Measurements from ENCODE around the gene SH3RF3. TPM values are rescaled to one million over a fixed set of nuclear protein-coding genes. Genes with fewer than 3 reads are reported as not detected.
A peak's percentile ranks its signal among the peaks of the same experiment; 100 is the strongest.

The SH3RF3 gene
- total RNA-seq, 3 donors from 2014 or later = 3.2 to 5.6 (median 4.6) TPM

- no peak overlapping the region for H3K27ac ChIP-seq
- no peaks in the 10 kb centered on the region for H3K9me3 ChIP-seq
- TF ChIP-seq, protein P1, sequence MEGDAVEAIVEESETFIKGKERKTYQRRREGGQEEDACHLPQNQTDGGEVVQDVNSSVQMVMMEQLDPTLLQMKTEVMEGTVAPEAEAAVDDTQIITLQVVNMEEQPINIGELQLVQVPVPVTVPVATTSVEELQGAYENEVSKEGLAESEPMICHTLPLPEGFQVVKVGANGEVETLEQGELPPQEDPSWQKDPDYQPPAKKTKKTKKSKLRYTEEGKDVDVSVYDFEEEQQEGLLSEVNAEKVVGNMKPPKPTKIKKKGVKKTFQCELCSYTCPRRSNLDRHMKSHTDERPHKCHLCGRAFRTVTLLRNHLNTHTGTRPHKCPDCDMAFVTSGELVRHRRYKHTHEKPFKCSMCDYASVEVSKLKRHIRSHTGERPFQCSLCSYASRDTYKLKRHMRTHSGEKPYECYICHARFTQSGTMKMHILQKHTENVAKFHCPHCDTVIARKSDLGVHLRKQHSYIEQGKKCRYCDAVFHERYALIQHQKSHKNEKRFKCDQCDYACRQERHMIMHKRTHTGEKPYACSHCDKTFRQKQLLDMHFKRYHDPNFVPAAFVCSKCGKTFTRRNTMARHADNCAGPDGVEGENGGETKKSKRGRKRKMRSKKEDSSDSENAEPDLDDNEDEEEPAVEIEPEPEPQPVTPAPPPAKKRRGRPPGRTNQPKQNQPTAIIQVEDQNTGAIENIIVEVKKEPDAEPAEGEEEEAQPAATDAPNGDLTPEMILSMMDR (IDR thresholded peaks at IDR 0.05) = no peak
- TF ChIP-seq POLR2AphosphoS5 (IDR thresholded peaks at IDR 0.05) (no peak), POLR2A (IDR thresholded peaks at IDR 0.05) (no peak)
- H3K4me3 ChIP-seq = no peak overlapping the region
- no peaks in the 10 kb centered on the region for H3K27me3 ChIP-seq
- no peaks in the 10 kb centered on the region for H3K36me3 ChIP-seq
- no peaks in the 10 kb centered on the region for H3K4me1 ChIP-seq
- intact Hi-C loops (cut with DNase I; ENCODE audit: low total_unique reads) = no loop called here
- DNase-seq (ENCODE audit: low spot score in 2 of 2) = peak in 1 of 2 donors; percentile 12
Measured at GRCh38 chr2:109270505-109271312, 141.7 kb downstream of the SH3RF3 start.

DNA sequence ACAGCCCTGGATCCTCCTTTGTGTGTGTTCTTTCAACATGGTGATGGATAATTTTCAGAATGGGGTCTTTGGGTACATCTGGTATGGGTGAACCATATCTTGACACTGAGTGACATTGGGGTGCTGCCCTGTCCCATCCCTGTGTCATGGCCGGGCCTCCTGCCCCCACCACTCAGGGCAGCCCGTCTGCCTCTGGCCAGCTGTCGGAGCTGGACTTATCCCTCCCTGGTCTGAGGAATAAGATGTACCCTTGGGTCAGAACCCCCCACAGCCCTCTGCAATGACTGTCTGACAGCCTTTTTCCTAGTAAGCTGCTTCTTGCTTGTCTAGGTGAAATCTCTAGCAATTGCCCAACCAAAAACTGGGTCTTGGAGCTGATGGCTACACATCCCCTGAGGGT, 142.9 kb downstream of the SH3RF3 start:
- Histone ChIP-seq H3K9me3 (no peaks in the 10 kb centered on the region), H3K27ac (no peak overlapping the region), H3K27me3 (no peaks in the 10 kb centered on the region), H3K4me1 (no peaks in the 10 kb centered on the region), H3K4me3 (no peak overlapping the region), H3K36me3 (no peaks in the 10 kb centered on the region)
- DNase-seq (ENCODE audit: low spot score in 2 of 2) = peak in 1 of 2 donors; percentile 43
- no peak for TF ChIP-seq POLR2AphosphoS5 (IDR thresholded peaks at IDR 0.05)
- intact Hi-C loops (cut with DNase I; ENCODE audit: low total_unique reads) = no loop called here

DNA sequence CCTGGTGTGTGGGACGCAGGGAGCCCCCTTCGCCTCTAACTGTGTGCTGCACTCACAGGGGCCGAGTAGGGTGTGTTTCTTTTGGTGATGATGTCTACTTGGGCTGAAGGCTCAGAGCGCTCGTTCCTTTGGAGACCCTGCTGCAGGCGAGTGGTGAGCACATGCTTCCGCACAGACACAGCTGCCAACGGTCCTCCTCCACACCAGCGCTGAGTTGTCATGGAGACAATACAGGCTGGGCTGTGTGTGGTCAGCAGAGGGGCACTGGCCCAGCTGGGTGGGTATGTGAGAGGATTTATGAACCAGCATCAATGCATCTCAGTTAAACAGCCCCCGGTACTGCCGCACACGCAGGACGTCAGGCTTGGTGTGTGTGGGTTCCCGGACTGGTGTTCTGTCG, 143.5 kb downstream of the SH3RF3 start:
- DNase-seq (ENCODE audit: low spot score in 2 of 2) = peak in 1 of 2 donors; percentile 33
- Histone ChIP-seq H3K27me3 (no peaks in the 10 kb centered on the region), H3K4me3 (no peak overlapping the region), H3K27ac (no peak overlapping the region), H3K36me3 (no peaks in the 10 kb centered on the region), H3K4me1 (no peaks in the 10 kb centered on the region), H3K9me3 (no peaks in the 10 kb centered on the region)
- intact Hi-C loops (cut with DNase I; ENCODE audit: low total_unique reads) = no loop called here
- TF ChIP-seq, protein P1 (IDR thresholded peaks at IDR 0.05) = no peak
- TF ChIP-seq POLR2AphosphoS5 (IDR thresholded peaks at IDR 0.05) = no peak
- no peak for TF ChIP-seq POLR2A (IDR thresholded peaks at IDR 0.05)

GRCh38 chr2:109275120-109276012, 146.4 kb downstream of the SH3RF3 start:
- intact Hi-C loops (cut with DNase I; ENCODE audit: low total_unique reads) = no loop called here
- TF ChIP-seq POLR2A (IDR thresholded peaks at IDR 0.05) (no peak), POLR2AphosphoS5 (IDR thresholded peaks at IDR 0.05) (no peak)
- TF ChIP-seq, protein P1 (IDR thresholded peaks at IDR 0.05) = no peak
- Histone ChIP-seq H3K27ac (no peak overlapping the region), H3K36me3 (no peaks in the 10 kb centered on the region), H3K4me3 (no peak overlapping the region), H3K27me3 (no peaks in the 10 kb centered on the region), H3K4me1 (no peaks in the 10 kb centered on the region), H3K9me3 (no peaks in the 10 kb centered on the region)
- DNase-seq (ENCODE audit: low spot score in 2 of 2) = no peak

- H3K9me3 ChIP-seq = no peaks in the 10 kb centered on the region
- H3K27ac ChIP-seq = no peak overlapping the region
- no peaks in the 10 kb centered on the region for H3K4me1 ChIP-seq
- DNase-seq (ENCODE audit: low spot score in 2 of 2) = no peak
- no peaks in the 10 kb centered on the region for H3K27me3 ChIP-seq
- intact Hi-C loops (cut with DNase I; ENCODE audit: low total_unique reads) = no loop called here
- TF ChIP-seq, protein P1 (IDR thresholded peaks at IDR 0.05) = no peak
- TF ChIP-seq POLR2AphosphoS5 (IDR thresholded peaks at IDR 0.05) = no peak
- TF ChIP-seq POLR2A (IDR thresholded peaks at IDR 0.05) = no peak
- no peaks in the 10 kb centered on the region for H3K36me3 ChIP-seq
- H3K4me3 ChIP-seq = no peak overlapping the region
Measured at GRCh38 chr2:109277406-109277805, 148.4 kb downstream of the SH3RF3 start.

All from breast epithelium (tissue), 4 donors.